CD4-positive, alpha-beta T cell treated with Interleukin-6 for 4 hours (primary cell): Measurements from ENCODE around the gene RNF115.
A peak's percentile ranks its signal among the peaks of the same experiment; 100 is the strongest.

Experiments used
- DNase-seq: peaks from one replicate; pipeline ENCODE4 v3.0.0-alpha.2; 2020; ENCODE audit warnings: mixed read lengths

The RNF115 gene

DNA sequence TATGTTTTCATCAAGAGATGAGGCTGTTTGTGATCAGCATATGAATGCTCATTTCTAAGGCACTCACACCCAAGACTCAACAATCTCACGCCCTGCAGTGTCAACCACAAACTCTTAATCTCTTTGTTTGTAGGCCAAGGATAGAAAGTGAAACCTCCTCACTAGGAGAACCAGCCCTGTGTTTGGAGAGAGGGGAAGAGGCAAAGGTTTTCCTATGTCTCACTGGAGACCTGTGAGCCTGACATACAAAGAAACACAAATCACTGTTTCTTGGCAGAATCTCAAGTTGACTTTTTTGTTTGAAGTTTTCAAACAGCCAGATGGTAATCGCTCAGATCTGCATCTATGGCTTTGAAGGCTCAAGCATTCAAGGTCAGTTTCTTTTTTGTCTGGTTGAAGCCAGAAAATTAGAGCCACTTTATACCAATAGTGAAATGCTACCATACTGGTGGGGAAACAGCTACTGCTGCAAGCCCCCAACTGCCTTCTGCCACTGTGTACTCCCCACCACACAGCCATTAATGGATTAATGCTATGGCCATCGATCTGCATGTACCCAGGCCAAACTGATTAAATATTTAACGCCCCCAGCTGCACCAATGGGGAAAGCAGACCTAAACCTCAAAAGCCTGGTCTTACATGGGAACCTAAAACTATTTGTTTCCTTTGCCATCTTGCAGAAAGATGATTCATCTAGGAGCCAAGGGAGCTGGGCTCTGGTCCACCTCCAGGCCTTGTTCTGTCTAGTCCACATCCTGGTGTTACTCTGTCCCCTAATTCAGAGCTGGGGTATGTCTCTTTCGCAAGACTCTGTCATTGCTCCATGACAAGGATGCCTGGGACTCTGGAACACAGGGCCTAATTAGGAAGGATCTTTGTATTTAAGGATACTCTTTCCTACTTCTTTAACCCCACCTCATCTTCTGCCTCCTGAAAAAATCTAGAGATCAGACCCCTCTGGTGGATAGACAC lies 133.0 kb downstream of the RNF115 start:
- DNase-seq = peak; percentile 42

DNA sequence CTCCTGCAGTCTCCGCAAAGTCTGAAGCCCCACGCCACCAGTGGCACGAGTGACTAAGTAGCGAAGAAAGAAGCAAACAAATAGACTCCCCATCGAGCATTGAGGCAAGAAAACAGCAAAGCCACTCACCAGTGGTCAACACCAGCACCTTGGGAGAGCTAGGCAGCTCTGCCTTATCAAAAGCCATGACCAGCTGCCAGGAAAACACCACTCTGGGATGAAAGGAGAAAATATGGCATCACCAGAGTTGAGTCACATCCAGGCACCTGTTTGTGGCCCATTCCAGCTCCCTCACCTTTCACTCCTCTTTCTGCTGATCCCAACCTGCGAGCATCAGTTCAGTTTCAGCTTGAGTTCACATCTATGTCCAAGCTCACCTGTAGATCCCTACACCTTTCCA lies 134.0 kb downstream of the RNF115 start:
- no peak for DNase-seq

DNA sequence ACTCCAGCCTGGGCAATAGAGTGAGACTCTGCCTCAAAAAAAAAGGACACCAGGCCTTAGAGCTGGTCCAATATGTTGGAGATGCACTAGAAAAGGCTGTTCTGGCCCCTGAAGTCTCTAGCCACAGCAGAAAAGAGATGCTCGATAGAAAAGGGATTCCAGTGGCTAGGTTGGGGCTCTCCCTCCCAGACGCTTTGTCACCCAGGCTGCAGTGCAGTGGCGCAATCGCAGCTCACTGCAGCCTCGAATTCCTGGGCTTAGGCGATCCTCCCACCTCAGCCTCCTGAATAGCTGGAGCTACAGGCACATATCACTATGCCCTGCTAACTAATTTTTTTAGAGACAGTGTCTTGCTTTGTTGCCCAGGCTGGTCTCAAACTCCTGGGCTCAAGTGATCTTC lies 135.0 kb downstream of the RNF115 start:
- DNase-seq = no peak
